Mucosa of descending colon (tissue), 3 donors: Measurements from ENCODE around the gene SMURF1. TPM values are rescaled to one million over a fixed set of nuclear protein-coding genes. Genes with fewer than 3 reads are reported as not detected.

Source experiments
- ATAC-seq: fragments of 200-7000 bp; cut with Tn5 transposase; one replicate; pipeline ENCODE4 v1.9.1; 2020; ENCODE audit warnings: mild to moderate bottlenecking, moderate library complexity
- DNase-seq, 3 donors: peaks; one replicate each; pipeline ENCODE4 v3.0.0-alpha.2; 2020
- H3K36me3 ChIP-seq: fragments of 200-600 bp; one replicate; pipeline ENCODE4 v1.8.0; 2021; ENCODE audit warnings: low read depth, mild to moderate bottlenecking
- H3K4me1 ChIP-seq: fragments of 200-600 bp; one replicate; pipeline ENCODE4 v1.8.0; 2021; ENCODE audit warnings: low read depth, mild to moderate bottlenecking
- H3K4me3 ChIP-seq: fragments of 200-600 bp; one replicate; pipeline ENCODE4 v1.8.0; 2021; ENCODE audit warnings: mild to moderate bottlenecking
- H3K9me3 ChIP-seq: fragments of 200-600 bp; one replicate; pipeline ENCODE4 v1.8.0; 2021; ENCODE audit warnings: mild to moderate bottlenecking
- intact Hi-C, 2 donors: fragments of 100-400 bp; cut with DNase I in 1 of 2; cut with micrococcal nuclease in 1 of 2; formaldehyde crosslinking; loops; one replicate each; pipeline versions ENCODE4 v1.11.0 to v1.11.1; 2022; cut with DNase I, micrococcal nuclease
- total RNA-seq, 3 donors: library from RNA; stranded (reverse); fragmentation: NEBNext Ultra II Directional in 2 of 3; extraction: Animal tissue kit (Norgen Biotek cat#: 25700) in 2 of 3; gene quantifications; one replicate each; pipeline versions ENCODE4 v1.2.1 to v1.2.4, GENCODE V29; 2021 to 2023
- TF ChIP-seq, protein P1 (sequence below): fragments of 200-600 bp; IDR thresholded peaks from one replicate; pipeline ENCODE4 v1.8.0; 2022; ENCODE audit warnings: antibody characterized with exemption, mild to moderate bottlenecking
- donor health status: DM: no; HTN: no; CAD: no; lungs with moderate emphysema.
- donor health status: DM: no; HTN: no; CAD: no.
- donor health status: DM: no; HTN: yes; CAD: no.

SMURF1 gene
- total RNA-seq, 3 donors from 2014 or later, result 28.4 to 36.0 (median 31.2) TPM

DNA sequence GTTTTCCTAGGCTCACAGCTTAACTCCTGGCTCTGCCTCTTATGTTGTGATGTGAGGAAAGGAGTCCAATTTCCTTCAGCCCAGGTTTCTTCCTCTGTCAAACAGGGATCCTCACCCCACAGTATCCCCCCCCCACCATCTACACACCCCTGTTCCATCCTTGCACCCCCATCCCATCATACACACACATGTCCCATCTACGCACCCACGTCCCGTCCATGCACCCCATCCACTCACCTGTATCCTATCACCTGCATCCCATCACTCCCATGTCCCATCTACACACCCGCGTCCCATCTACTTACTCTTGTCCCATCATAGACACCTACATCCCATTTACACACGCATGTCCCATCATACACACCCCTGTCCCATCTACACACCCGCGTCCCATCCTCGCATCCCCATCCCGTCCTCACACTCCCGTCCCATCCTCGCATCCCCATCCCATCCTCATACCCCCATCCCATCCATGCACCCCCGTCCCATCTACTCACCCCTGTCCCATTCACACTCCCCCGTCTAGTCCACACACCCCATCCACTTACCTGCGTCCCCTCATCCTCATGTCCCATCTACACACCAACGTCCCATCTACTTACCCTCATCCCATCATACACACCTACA lies 148.3 kb downstream of the SMURF1 start:
- Histone ChIP-seq H3K4me1 (peaks cover 8% of the 10 kb centered on the region), H3K36me3 (peaks cover 16% of the 10 kb centered on the region)
- ATAC-seq, result no peak

DNA sequence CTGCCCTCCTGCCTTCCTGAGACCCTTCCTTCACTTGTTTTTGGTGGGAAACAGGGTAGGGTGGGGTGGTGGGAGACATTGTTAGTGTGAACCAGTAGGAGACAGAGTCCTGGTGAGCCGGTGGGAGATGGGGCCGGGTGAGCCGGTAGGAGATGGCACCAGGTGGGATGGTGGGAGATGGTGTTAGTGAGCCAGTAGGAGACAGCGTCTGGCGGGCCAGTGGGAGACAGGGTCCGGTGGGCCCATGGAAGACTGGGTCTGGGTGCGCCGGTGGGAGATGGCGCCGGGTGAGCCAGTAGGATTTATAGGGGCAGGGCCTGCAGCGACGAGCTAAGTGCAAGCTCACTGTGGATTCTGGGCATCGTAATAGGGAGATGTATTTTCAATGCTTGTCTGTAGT lies 148.8 kb downstream of the SMURF1 start:
- H3K4me1 ChIP-seq, result peaks cover 8% of the 10 kb centered on the region
- TF ChIP-seq, protein P1, sequence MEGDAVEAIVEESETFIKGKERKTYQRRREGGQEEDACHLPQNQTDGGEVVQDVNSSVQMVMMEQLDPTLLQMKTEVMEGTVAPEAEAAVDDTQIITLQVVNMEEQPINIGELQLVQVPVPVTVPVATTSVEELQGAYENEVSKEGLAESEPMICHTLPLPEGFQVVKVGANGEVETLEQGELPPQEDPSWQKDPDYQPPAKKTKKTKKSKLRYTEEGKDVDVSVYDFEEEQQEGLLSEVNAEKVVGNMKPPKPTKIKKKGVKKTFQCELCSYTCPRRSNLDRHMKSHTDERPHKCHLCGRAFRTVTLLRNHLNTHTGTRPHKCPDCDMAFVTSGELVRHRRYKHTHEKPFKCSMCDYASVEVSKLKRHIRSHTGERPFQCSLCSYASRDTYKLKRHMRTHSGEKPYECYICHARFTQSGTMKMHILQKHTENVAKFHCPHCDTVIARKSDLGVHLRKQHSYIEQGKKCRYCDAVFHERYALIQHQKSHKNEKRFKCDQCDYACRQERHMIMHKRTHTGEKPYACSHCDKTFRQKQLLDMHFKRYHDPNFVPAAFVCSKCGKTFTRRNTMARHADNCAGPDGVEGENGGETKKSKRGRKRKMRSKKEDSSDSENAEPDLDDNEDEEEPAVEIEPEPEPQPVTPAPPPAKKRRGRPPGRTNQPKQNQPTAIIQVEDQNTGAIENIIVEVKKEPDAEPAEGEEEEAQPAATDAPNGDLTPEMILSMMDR, result no peak
- intact Hi-C loops, result no loop called here
- H3K4me3 ChIP-seq, result no peak overlapping the region
- peaks cover 14% of the 10 kb centered on the region for H3K36me3 ChIP-seq
- no peaks in the 10 kb centered on the region for H3K9me3 ChIP-seq
- DNase-seq (no peak), ATAC-seq (no peak)

More for the DNA sequence above, 148.3 kb downstream of the SMURF1 start:
- no peak overlapping the region for H3K4me3 ChIP-seq
- intact Hi-C loops, result no loop called here
- TF ChIP-seq, protein P1, result no peak
- H3K9me3 ChIP-seq, result no peaks in the 10 kb centered on the region
- DNase-seq, result no peak

DNA sequence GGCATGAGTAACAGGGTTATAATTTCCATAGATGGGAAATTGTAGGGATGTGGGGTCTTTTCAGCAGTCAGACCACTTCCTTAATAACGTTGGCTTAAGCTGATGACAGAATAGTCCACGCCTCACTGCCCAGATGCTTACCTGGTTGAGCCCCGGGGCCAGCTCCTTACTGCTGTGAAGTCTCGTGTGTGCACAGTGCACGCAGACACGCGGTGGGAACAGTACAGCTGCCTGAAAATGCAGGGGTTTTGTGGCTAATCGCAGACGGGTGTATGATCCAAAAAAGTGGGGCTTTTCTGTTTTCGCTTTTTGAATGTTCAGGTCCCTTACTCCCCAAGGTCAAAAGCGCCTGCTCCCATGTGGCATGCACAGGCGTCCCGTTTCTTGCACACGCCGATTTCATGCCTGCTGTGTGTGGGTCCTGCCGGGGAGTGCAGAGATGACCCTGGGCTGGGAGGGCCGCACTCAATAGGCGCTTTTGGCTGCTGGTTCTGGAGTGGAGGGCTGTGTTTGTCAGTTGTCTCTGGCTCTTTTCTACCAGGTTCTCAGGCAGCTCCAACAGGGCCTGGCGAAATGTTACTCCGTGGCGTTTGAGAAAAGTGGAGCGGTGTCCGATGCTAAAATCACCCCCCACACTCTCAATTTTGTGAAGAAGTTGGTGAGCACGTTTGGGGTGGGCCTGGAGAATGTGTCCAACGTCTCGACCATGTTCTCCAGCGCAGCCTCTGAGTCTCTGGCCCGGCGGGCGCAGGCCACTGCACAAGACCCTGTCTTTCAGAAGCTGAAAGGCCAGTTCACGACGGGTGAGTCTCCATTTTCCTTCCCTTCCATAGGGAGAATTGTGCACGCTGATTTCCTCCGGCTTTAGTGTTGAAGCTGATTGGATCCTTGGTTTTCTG lies 149.6 kb downstream of the SMURF1 start:
- ATAC-seq, result no peak
- no peaks in the 10 kb centered on the region for H3K9me3 ChIP-seq
- H3K36me3 ChIP-seq, result peaks cover 14% of the 10 kb centered on the region
- no peak for DNase-seq
- TF ChIP-seq, protein P1, result no peak
- no peak overlapping the region for H3K4me3 ChIP-seq
- intact Hi-C loops, result no loop called here
- H3K4me1 ChIP-seq, result peaks cover 8% of the 10 kb centered on the region

DNA sequence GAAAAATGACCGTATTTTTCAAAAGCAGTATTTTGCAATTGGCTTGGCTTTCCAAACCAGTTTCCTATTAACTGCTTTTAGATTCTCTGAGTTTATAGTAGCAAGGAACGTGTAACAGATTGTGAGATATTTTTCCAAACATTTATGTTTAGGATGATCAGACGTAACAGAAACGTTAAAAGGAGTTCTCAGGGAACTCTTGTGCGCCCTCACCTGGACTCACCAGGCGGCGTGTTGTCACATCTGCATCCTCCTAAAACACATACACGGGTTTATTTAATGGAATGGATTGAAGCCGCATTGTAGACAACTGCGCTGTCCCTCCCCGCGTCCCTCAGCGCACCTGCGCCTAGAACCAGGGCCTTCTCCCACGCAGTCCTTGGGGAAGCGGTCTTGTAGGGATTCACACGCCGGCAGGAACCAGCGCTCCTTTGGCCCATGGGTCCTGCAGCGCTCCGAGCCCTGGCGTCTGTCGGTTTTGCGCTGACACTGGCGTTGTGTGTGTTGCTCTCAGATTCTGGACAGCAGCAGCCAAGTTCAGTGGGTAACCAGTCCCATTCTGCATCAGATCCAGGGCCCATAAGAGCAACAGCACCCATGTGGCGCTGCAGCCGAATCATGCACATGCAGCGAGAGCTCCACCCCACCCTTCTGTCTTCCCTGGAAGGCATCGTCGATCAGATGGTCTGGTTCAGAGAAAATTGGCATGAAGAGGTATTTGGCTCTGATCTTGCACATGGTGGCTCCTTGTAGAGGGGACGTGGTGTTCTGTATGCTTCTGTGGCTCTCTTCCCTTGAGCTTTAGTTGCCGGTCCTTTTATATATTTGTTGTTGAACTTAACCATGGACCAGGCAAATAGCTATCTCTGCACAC lies 150.6 kb downstream of the SMURF1 start:
- ATAC-seq (no peak), DNase-seq (no peak)
- Histone ChIP-seq H3K9me3 (no peaks in the 10 kb centered on the region), H3K4me1 (no peaks in the 10 kb centered on the region), H3K4me3 (no peak overlapping the region), H3K36me3 (peaks cover 14% of the 10 kb centered on the region)
- intact Hi-C loops, result no loop called here
- TF ChIP-seq, protein P1, result no peak

DNA sequence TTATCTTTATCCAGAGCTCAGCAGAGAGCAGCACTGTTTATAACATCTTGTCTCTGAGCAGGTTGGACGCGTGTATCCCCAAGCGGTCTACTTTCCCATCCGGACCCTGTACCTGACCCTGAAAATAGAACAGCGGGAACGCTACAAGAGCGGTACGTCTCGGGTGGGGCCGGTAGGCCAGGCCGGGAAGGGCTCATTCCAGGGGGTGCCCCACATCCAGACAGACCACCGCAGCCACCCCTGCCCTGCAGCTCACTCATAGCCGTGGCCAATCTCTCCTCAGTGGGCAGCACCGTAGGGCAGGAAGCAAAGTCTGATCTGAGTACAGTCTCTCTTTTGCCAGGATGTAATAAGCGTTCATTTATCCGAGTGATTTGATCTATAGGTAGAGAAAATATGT lies 151.8 kb downstream of the SMURF1 start:
- peaks cover 14% of the 10 kb centered on the region for H3K36me3 ChIP-seq
- ATAC-seq (no peak), DNase-seq (no peak)
- H3K4me3 ChIP-seq, result no peak overlapping the region
- no peaks in the 10 kb centered on the region for H3K9me3 ChIP-seq
- TF ChIP-seq, protein P1, result no peak
- H3K4me1 ChIP-seq, result no peaks in the 10 kb centered on the region
- intact Hi-C loops, result no loop called here
